Measurements from ENCODE around the gene LACTB.
A peak's percentile ranks its signal among the peaks of the same experiment; 100 is the strongest.

LACTB gene, protein sequence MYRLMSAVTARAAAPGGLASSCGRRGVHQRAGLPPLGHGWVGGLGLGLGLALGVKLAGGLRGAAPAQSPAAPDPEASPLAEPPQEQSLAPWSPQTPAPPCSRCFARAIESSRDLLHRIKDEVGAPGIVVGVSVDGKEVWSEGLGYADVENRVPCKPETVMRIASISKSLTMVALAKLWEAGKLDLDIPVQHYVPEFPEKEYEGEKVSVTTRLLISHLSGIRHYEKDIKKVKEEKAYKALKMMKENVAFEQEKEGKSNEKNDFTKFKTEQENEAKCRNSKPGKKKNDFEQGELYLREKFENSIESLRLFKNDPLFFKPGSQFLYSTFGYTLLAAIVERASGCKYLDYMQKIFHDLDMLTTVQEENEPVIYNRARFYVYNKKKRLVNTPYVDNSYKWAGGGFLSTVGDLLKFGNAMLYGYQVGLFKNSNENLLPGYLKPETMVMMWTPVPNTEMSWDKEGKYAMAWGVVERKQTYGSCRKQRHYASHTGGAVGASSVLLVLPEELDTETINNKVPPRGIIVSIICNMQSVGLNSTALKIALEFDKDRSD

DNA sequence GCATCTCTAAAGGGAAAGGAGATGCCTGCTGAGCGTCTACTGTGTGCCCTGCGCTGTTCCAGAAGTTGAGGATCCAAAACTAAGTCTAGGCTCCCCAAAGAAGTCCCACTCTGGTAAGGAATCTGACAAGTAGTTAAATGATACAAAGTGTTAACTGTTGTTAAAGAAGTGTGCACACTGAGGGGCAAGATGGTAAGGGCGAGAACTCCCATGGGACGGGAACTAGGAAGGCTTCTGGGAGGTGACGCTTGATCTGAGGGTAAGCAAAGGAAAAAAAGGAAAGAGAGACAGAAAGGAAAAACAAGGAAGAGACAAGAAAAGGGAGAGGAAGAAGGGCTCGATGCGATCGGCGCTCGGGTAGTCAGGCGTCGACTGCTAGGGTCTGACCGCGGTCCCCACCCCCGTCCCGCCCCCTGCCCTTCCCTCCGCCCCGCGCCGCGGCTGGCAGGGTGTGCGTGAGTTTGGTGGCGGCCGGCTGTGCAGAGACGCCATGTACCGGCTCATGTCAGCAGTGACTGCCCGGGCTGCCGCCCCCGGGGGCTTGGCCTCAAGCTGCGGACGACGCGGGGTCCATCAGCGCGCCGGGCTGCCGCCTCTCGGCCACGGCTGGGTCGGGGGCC, at the start of gene LACTB:
LACTB (plus strand) TSS at position 480 of the 620 bp plus-strand sequence; CDS start at position 491, 11 bp downstream.
- no peaks in the 10 kb centered on the region for H3K9me3 ChIP-seq (ENCODE audit: low read length)
- peak within 1 kb of the TSS; percentile 91 for H3K27ac ChIP-seq (ENCODE audit: low read depth, low read length)
- no peaks in the 10 kb centered on the region for H3K36me3 ChIP-seq (ENCODE audit: insufficient read depth, low read length)
- peak within 1 kb of the TSS; percentile 49 for H3K9ac ChIP-seq (ENCODE audit: low read length)
- no peaks in the 10 kb centered on the region for H3K27me3 ChIP-seq (ENCODE audit: control insufficient read depth in 1 of 2, insufficient read depth in 2 of 2, low read length in 2 of 2)
- H3K4me3 ChIP-seq (ENCODE audit: low read depth in 1 of 2, low read length in 2 of 2) = peak within 1 kb of the TSS; percentile 74 to 99
- peaks cover 4% of the 10 kb centered on the region for H3K4me1 ChIP-seq (ENCODE audit: insufficient read depth, low read length)

DNA sequence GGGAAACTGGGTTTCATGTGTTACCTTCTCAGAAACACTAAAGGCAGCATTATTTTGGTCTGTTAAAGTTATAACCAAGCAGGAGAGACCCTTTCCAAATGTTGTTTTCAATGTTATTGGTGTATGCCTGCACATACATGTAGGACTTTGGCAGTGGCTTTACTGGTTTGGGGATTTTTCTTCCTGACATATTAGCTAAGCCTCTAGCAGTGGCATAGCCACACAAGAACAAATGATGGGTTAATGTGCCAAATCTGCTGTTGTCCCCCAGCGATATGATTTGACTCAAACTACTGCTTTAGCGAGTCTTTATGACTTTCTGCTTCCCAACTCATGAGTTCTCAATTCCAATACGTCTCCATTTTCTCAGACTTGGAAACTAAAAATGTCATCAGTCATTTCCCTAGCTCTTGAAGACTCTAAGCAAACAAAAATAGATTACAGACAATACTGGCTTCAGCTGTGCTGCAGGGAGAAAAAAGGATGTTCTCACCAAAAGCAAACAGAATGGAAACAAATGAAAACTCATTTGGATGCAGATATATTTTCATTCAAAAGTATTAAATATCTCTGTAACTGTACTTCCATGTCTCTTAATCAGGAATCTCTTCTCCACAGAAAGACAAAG, 49.5 kb upstream of the LACTB start:
- peaks cover 44% of the 10 kb centered on the region for H3K36me3 ChIP-seq (ENCODE audit: insufficient read depth, low read length)
- no peak overlapping the region for H3K9ac ChIP-seq (ENCODE audit: low read length)

DNA sequence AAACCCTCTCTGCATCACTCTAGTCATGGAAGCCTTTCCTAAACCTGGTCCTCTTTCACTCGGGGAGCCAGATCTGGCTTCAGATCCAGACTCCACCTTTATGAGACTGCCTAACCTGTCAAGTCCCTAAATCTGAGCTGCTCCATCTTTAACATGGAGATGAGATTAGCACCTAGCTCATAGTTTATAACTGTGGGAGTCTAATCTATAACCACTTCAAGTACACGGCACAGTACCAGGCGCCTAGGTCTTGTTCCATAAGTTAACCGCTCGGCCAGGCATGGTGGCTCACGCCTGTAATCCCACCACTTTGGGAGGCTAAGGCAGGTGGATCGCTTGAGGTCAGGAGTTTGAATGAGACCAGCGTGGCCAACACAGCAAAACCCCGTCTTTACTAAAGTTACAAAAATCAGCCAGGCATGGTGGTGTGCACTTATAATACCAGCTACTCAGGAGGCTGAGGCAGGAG, 48.8 kb upstream of the LACTB start:
- no peak overlapping the region for H3K9ac ChIP-seq (ENCODE audit: low read length)
- H3K36me3 ChIP-seq (ENCODE audit: insufficient read depth, low read length) = peaks cover 37% of the 10 kb centered on the region
- H3K27ac ChIP-seq (ENCODE audit: low read depth, low read length) = peak overlapping the region; percentile 56
- no peaks in the 10 kb centered on the region for H3K9me3 ChIP-seq (ENCODE audit: low read length)
- H3K4me1 ChIP-seq (ENCODE audit: insufficient read depth, low read length) = peaks cover 58% of the 10 kb centered on the region
- H3K27me3 ChIP-seq (ENCODE audit: control insufficient read depth in 1 of 2, insufficient read depth in 2 of 2, low read length in 2 of 2) = no peaks in the 10 kb centered on the region
- H3K4me3 ChIP-seq (ENCODE audit: low read depth in 1 of 2, low read length in 2 of 2) = no peak overlapping the region

More for the DNA sequence above, 49.5 kb upstream of the LACTB start:
- Histone ChIP-seq H3K27ac (ENCODE audit: low read depth, low read length) (no peak overlapping the region), H3K4me1 (ENCODE audit: insufficient read depth, low read length) (peaks cover 65% of the 10 kb centered on the region), H3K27me3 (ENCODE audit: control insufficient read depth in 1 of 2, insufficient read depth in 2 of 2, low read length in 2 of 2) (no peaks in the 10 kb centered on the region), H3K9me3 (ENCODE audit: low read length) (no peaks in the 10 kb centered on the region), H3K4me3 (ENCODE audit: low read depth in 1 of 2, low read length in 2 of 2) (no peak overlapping the region)

DNA sequence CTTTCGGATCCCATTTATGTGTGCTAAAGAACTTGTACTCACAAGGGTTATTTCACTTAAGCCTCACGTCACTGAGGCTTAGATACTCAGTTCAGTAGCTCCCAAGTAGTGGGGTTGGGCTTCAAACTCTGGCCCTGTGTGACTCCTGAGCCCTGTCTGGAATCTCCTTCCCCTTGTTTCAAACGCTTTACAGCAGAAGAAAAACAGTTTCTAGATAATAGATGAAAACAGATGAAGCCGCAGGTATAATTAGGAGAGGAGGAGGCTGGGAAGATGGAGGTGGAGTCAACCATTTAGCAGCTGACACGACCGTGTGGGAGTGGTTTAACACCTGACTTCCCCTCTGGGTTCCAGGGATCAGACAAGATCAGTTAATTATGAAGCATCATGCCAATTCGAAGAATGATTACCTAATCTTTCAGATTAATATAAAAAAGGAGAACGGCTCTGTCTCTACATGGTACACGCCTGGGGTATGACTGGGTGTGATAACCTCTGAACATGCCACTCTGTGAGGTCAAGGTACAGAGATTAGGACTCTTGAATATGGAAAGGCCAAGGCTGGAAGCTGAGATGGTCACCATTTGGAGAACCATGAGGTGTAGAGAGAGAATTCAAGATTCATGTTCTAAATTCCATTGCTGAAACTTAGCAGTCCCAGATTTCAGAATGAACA, 48.0 kb upstream of the LACTB start:
- Histone ChIP-seq H3K9ac (ENCODE audit: low read length) (no peak overlapping the region), H3K4me1 (ENCODE audit: insufficient read depth, low read length) (peaks cover 50% of the 10 kb centered on the region), H3K9me3 (ENCODE audit: low read length) (no peaks in the 10 kb centered on the region), H3K27me3 (ENCODE audit: control insufficient read depth in 1 of 2, insufficient read depth in 2 of 2, low read length in 2 of 2) (no peaks in the 10 kb centered on the region), H3K4me3 (ENCODE audit: low read depth in 1 of 2, low read length in 2 of 2) (no peak overlapping the region), H3K36me3 (ENCODE audit: insufficient read depth, low read length) (peaks cover 29% of the 10 kb centered on the region), H3K27ac (ENCODE audit: low read depth, low read length) (peak overlapping the region; percentile 56)

DNA sequence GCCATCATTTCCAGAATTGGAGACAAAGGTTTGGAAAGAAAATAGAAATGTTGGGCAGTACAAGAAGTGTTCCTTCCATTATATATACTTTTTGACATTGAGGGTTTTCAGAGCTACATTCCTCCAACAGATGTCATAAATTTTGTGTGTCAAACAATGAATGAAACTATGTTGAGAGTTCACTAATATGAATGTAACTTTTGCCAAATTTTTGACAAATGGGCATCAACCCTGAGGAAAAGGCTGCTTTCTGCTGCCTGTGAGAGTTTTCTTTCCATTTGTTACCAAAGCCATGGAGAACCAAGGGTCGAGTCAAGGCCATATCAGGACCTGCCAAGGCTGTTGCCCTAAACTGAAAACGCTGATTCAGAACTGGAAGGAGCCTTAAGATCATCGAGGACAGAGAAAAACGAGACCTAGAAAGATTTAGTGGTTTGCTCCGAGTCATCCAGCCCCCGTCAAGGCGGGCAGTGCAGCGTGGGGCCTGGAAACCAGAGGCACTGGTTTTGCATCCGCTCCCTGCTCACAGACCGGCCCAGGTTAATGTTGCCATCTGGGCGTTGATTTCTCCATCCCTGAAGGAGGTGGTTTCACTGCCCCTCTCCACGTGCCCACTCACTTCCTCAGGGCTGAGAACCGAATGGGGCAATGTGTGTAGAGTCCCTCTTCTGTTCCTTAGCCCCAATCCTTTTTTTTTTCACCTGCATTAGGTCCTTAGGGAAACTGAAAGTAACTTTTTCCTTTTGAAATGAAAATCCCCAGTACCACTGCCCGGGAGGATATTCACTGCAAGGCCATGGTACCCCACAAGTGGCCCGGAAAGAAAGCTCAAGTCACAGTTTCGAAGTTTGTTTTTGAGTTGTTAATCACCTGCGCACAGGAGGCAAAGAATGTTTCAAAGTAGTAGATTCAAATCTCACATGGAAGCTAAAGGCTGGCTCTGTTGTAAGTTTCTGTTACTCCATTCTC, 46.4 kb upstream of the LACTB start:
- Histone ChIP-seq H3K27ac (ENCODE audit: low read depth, low read length) (peak overlapping the region; percentile 81), H3K9me3 (ENCODE audit: low read length) (no peaks in the 10 kb centered on the region), H3K27me3 (ENCODE audit: control insufficient read depth in 1 of 2, insufficient read depth in 2 of 2, low read length in 2 of 2) (no peaks in the 10 kb centered on the region), H3K36me3 (ENCODE audit: insufficient read depth, low read length) (peaks cover 16% of the 10 kb centered on the region), H3K4me3 (ENCODE audit: low read depth in 1 of 2, low read length in 2 of 2) (peak overlapping the region; percentile 17 to 41), H3K4me1 (ENCODE audit: insufficient read depth, low read length) (peaks cover 39% of the 10 kb centered on the region), H3K9ac (ENCODE audit: low read length) (peak overlapping the region; percentile 44)

DNA sequence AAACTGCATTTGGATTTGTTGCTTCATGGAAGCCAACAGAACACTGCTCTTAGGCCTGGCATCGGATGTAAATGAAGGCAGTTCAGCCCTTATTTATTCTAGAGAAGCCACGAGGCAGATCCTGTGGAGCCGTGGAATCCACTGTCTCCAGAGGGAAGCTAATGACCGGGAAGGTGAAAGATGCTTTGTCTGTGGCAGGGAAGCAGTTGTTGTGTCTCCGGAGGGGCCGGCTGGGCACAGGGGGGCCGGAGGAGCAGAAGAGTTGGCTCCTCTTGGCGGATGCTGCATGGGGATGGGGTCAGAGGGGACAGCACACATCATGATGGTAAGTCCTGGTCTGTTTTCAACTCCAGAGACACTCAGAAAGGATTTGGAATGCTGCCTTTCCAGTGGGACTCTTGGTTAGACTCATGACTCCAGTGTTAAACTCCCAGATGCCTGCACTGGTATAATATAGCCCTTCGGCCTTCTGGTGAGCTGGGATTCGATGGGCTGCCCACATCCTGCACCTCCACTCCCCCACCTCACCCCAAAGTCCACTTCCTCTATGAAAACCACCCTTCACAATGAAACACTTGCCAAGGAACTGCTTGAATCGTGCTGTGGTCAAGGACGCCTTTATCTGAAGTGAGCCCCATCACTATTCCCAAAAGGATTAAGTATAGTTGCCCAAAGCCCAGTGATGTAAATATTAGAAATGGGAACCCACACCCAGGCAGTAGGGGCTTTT, 45.5 kb upstream of the LACTB start:
- H3K9me3 ChIP-seq (ENCODE audit: low read length) = no peaks in the 10 kb centered on the region
- H3K4me1 ChIP-seq (ENCODE audit: insufficient read depth, low read length) = peaks cover 48% of the 10 kb centered on the region
- H3K27me3 ChIP-seq (ENCODE audit: control insufficient read depth in 1 of 2, insufficient read depth in 2 of 2, low read length in 2 of 2) = no peaks in the 10 kb centered on the region
- H3K36me3 ChIP-seq (ENCODE audit: insufficient read depth, low read length) = peaks cover 8% of the 10 kb centered on the region
- H3K4me3 ChIP-seq (ENCODE audit: low read depth in 1 of 2, low read length in 2 of 2) = peak overlapping the region in 1 of 2 donors; percentile 41
- peak overlapping the region; percentile 44 for H3K9ac ChIP-seq (ENCODE audit: low read length)
- peak overlapping the region; percentile 81 for H3K27ac ChIP-seq (ENCODE audit: low read depth, low read length)

DNA sequence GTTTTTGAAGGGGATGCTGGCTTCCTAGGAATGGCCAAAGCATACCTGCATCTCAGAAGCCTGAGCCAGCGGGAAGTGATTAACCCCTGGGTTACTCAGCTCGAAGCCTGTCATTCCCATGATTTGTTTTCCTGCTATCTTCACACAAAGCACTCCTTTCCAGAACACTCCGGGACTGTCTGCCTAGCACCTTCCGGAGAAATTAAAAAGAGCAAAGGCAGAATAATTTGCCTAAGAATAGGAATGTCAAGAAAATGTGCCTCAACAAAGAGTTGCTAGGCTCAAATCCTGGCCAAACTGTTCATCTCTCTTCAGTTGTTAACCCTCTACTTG, 45.0 kb upstream of the LACTB start:
- no peaks in the 10 kb centered on the region for H3K9me3 ChIP-seq (ENCODE audit: low read length)
- H3K36me3 ChIP-seq (ENCODE audit: insufficient read depth, low read length) = peaks cover 3% of the 10 kb centered on the region
- H3K4me1 ChIP-seq (ENCODE audit: insufficient read depth, low read length) = peaks cover 48% of the 10 kb centered on the region
- no peaks in the 10 kb centered on the region for H3K27me3 ChIP-seq (ENCODE audit: control insufficient read depth in 1 of 2, insufficient read depth in 2 of 2, low read length in 2 of 2)
- H3K4me3 ChIP-seq (ENCODE audit: low read depth in 1 of 2, low read length in 2 of 2) = no peak overlapping the region
- H3K9ac ChIP-seq (ENCODE audit: low read length) = no peak overlapping the region
- no peak overlapping the region for H3K27ac ChIP-seq (ENCODE audit: low read depth, low read length)

DNA sequence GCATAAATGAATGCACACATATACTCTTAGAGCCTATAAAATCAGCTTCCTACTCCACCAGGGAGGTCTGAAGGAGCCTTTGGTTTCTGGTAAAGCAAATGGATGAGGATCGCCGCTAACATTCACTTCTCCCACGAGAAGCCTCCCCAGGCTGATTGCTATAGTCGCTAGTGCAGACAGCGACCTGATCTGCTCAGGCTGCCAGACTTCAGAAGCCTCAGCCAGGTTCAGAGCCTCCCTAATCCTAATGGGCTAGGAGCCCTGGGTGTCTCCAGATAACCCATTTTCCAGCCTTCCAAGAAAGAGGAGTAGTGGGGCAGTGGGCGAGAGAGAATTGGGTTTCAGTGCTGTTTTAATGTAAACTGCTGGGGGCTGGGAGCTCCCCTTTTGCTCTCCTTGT, 43.7 kb upstream of the LACTB start:
- Histone ChIP-seq H3K9ac (ENCODE audit: low read length) (no peak overlapping the region), H3K27me3 (ENCODE audit: control insufficient read depth in 1 of 2, insufficient read depth in 2 of 2, low read length in 2 of 2) (no peaks in the 10 kb centered on the region), H3K4me1 (ENCODE audit: insufficient read depth, low read length) (peaks cover 52% of the 10 kb centered on the region), H3K4me3 (ENCODE audit: low read depth in 1 of 2, low read length in 2 of 2) (no peak overlapping the region), H3K9me3 (ENCODE audit: low read length) (no peaks in the 10 kb centered on the region), H3K27ac (ENCODE audit: low read depth, low read length) (no peak overlapping the region), H3K36me3 (ENCODE audit: insufficient read depth, low read length) (no peaks in the 10 kb centered on the region)

DNA sequence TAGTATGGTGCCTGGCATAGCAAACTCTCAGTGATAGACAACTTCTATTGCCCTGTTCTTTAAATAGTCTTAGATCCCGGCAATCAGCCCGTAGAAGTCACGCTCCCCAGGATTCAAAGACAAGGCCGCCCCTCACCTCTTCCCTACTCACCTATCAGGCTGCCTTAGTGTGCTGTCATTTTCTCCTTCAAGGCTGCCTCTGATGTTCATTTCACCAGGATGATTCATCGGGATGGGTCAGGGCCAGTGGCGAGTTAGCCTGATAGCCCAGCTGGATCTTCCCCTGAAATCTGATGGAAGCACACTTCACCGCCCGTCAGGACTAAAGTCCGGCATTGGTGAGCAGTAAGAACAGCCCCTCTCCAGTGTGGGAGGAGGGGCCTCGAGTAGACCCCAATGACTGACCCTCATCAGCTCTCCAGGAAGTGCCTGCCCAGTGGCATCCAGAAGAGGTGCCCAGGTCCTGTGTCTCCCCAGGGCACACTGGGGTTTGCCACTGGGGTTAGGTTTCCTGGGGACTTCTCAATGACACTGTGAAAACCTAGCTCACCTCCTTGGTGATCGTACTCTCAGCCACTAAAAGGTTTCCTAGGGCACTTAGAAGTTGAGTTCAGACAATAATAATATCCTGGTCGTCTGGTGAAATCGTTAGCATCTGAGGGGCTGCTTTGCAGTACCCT, 41.6 kb upstream of the LACTB start:
- no peak overlapping the region for H3K4me3 ChIP-seq (ENCODE audit: low read depth in 1 of 2, low read length in 2 of 2)
- H3K27ac ChIP-seq (ENCODE audit: low read depth, low read length) = no peak overlapping the region
- no peak overlapping the region for H3K9ac ChIP-seq (ENCODE audit: low read length)
- H3K36me3 ChIP-seq (ENCODE audit: insufficient read depth, low read length) = no peaks in the 10 kb centered on the region
- H3K4me1 ChIP-seq (ENCODE audit: insufficient read depth, low read length) = peaks cover 40% of the 10 kb centered on the region
- no peaks in the 10 kb centered on the region for H3K27me3 ChIP-seq (ENCODE audit: control insufficient read depth in 1 of 2, insufficient read depth in 2 of 2, low read length in 2 of 2)
- no peaks in the 10 kb centered on the region for H3K9me3 ChIP-seq (ENCODE audit: low read length)
